Muscle layer of duodenum (tissue), 2 donors: ENCODE data around the gene RPUSD4.

Source experiments
- H3K27ac ChIP-seq: one replicate; pipeline ENCODE4 v1.7.0; 2013; ENCODE audit warnings: mild to moderate bottlenecking, low read length
- H3K27me3 ChIP-seq: one replicate; pipeline ENCODE4 v1.7.0; 2013; ENCODE audit warnings: low read depth, mild to moderate bottlenecking, control low read depth, low read length
- H3K36me3 ChIP-seq, 2 donors: one replicate each; pipeline ENCODE4 v1.7.0; 2013; ENCODE audit warnings: low read length in 2 of 2, control low read depth in 1 of 2, mild to moderate bottlenecking in 1 of 2; ENCODE audit not compliant: insufficient read depth in 2 of 2, control insufficient read depth in 1 of 2
- H3K4me1 ChIP-seq, 2 donors: one replicate each; pipeline ENCODE4 v1.7.0; 2013; ENCODE audit warnings: low read length in 2 of 2, mild to moderate bottlenecking in 2 of 2, control low read depth in 1 of 2, moderate library complexity in 1 of 2; ENCODE audit not compliant: insufficient read depth in 2 of 2, control insufficient read depth in 1 of 2
- H3K4me3 ChIP-seq, 2 donors: one replicate each; pipeline ENCODE4 v1.7.0; 2013; ENCODE audit warnings: low read length in 2 of 2, low read depth in 1 of 2, mild to moderate bottlenecking in 1 of 2
- H3K9me3 ChIP-seq, 2 donors: one replicate each; pipeline ENCODE4 v1.7.0; 2013; ENCODE audit warnings: low read length in 2 of 2, control low read depth in 1 of 2, mild to moderate bottlenecking in 1 of 2; ENCODE audit not compliant: control insufficient read depth in 1 of 2
- donor health status: healthy.

The RPUSD4 gene

GRCh38 chr11:126175393-126175792, 36.1 kb downstream of the RPUSD4 start:
- H3K36me3 ChIP-seq = no peaks in the 10 kb centered on the region
- no peak overlapping the region for H3K4me3 ChIP-seq
- no peak overlapping the region for H3K27ac ChIP-seq
- no peaks in the 10 kb centered on the region for H3K27me3 ChIP-seq
- H3K4me1 ChIP-seq = no peaks in the 10 kb centered on the region
- H3K9me3 ChIP-seq = no peaks in the 10 kb centered on the region

DNA sequence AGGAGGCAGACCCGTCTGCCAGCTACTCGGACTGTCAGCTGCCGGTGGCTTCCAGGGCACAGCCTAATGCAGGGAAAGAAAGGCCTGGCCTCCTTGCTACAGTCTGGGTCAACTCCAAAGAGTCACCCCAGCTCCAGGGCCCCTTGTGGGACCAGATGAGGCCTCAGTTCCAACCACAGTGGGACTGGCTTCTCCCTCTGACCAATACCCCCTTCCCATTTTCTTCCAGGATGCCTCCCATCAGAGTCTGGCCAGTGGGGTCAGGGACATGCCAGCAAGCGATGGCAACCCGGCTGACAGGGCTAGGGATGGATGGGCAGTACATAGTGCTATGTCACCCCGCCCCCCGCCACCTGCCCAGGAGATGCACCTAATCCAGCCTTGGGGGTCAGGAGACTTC, 36.6 kb downstream of the RPUSD4 start:
- H3K36me3 ChIP-seq = no peaks in the 10 kb centered on the region
- H3K4me1 ChIP-seq = no peaks in the 10 kb centered on the region
- H3K27me3 ChIP-seq = no peaks in the 10 kb centered on the region
- no peaks in the 10 kb centered on the region for H3K9me3 ChIP-seq
- no peak overlapping the region for H3K4me3 ChIP-seq
- H3K27ac ChIP-seq = no peak overlapping the region

DNA sequence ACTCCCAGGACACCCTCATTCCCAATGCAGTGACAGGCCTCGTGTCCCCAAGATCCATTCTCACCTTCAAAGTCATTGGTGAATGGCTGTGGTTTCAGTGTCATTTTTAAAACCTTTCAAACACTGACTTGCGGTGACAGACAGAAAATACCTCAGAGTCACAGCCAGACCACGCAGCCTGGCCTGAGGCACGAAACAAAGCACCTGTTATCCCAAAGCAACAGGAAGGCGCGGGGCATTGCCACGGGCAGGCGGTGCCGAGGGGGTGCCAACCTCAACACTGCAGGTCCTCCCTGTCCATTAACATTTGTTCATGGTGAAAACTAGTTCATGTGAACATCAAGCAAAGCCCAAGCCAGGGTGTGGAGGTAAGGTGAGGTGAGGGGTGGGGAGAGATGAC, 38.2 kb downstream of the RPUSD4 start:
- no peaks in the 10 kb centered on the region for H3K9me3 ChIP-seq
- H3K4me3 ChIP-seq = no peak overlapping the region
- H3K36me3 ChIP-seq = no peaks in the 10 kb centered on the region
- no peaks in the 10 kb centered on the region for H3K27me3 ChIP-seq
- H3K27ac ChIP-seq = no peak overlapping the region
- H3K4me1 ChIP-seq = no peaks in the 10 kb centered on the region

DNA sequence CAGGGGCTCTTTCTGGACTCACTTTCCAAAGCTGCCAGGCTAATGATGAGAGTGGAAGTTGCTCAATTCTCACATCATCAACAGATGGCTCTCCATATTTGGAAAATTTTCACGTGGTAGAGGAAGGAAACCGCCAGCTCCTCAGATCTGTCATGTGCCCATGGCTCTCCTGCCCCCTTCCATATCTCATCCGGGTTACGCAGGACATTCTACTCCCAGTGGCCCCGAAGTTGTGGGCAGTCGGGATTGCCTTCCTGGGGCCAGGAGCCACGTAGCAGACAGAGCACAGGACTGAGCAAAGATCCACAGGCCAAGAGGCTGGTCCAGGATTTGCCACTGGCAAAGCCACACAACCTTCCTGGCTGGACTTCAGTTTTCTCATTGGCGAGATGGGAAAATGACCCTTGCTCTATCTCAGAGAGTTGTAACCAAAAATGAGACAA, 38.8 kb downstream of the RPUSD4 start:
- no peaks in the 10 kb centered on the region for H3K4me1 ChIP-seq
- H3K36me3 ChIP-seq = no peaks in the 10 kb centered on the region
- H3K9me3 ChIP-seq = no peaks in the 10 kb centered on the region
- H3K27me3 ChIP-seq = no peaks in the 10 kb centered on the region
- H3K27ac ChIP-seq = no peak overlapping the region
- H3K4me3 ChIP-seq = no peak overlapping the region

DNA sequence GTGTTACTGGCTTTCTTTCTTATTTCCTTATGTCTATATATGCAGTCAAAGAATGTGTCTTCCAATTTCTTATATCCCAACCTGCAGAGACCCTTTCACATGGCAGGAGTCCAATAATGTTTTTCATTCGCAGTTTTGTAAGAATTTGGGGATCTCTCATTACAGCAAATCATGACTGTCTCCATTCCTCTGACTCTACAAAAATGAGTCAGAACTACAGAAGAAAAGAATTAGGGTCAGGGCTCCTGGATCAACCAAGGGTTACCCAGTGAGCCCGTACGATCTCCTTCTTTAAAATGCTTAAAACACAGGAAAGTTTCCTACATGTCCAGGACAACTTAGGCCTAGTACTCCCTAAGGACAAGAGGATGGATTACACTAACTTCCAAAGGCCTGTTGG, 42.2 kb downstream of the RPUSD4 start:
- no peak overlapping the region for H3K27ac ChIP-seq
- H3K9me3 ChIP-seq = no peaks in the 10 kb centered on the region
- no peaks in the 10 kb centered on the region for H3K36me3 ChIP-seq
- peaks cover 0 to 11% of the 10 kb centered on the region in 2 donors for H3K4me1 ChIP-seq
- no peak overlapping the region for H3K4me3 ChIP-seq
- no peaks in the 10 kb centered on the region for H3K27me3 ChIP-seq

- no peak overlapping the region for H3K4me3 ChIP-seq
- H3K36me3 ChIP-seq = no peaks in the 10 kb centered on the region
- H3K27ac ChIP-seq = no peak overlapping the region
- peaks cover 0 to 21% of the 10 kb centered on the region in 2 donors for H3K4me1 ChIP-seq
- H3K9me3 ChIP-seq = no peaks in the 10 kb centered on the region
- no peaks in the 10 kb centered on the region for H3K27me3 ChIP-seq
Observed at GRCh38 chr11:126167488-126167887, 44.0 kb downstream of the RPUSD4 start.

DNA sequence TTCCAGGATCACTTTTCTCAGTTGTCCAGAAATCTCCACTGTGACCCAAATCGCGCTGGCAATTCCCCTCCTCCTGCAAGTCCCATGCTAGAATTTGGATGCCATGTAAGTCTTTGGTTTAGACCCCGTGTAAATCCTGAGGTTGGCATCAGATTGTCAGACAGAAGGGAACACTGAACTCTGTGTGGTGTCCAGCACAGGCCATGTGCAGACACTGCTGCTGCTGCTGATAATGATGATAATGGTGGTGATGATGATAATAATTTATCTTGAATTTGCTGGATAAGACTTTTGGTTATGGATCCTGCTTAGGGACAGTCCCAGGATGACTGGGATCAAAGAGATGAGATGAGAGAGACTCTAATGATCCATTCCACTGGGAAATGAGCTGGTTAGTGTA, 45.0 kb downstream of the RPUSD4 start:
- Histone ChIP-seq H3K9me3 (no peaks in the 10 kb centered on the region), H3K4me3 (no peak overlapping the region), H3K27ac (no peak overlapping the region), H3K4me1 (peaks cover 0 to 24% of the 10 kb centered on the region in 2 donors), H3K27me3 (no peaks in the 10 kb centered on the region), H3K36me3 (no peaks in the 10 kb centered on the region)

- Histone ChIP-seq H3K4me1 (peaks cover 0 to 24% of the 10 kb centered on the region in 2 donors), H3K27ac (no peak overlapping the region)
Observed at GRCh38 chr11:126165757-126166156, 45.7 kb downstream of the RPUSD4 start.

DNA sequence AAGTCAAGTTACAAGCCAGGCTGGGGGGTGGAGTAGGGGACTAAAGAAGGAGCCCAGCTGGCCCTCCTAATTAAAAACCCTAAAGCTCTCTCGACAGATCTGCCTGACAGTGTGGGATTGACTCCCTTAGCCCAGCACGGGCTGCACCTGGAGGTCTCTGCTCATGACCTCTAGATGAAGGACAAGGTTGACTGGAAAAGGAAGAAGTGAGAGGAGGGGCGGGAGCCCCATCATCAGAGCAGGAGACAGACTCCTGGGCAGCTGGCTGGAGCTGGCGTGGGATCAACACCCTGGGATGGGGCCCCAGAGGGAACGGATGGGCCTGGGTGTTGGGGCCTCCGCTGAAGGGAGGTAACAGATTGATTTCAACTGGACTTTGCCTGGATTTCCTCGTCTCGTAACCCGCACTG, 46.1 kb downstream of the RPUSD4 start:
- no peak overlapping the region for H3K27ac ChIP-seq
- H3K36me3 ChIP-seq = no peaks in the 10 kb centered on the region
- no peak overlapping the region for H3K4me3 ChIP-seq
- no peaks in the 10 kb centered on the region for H3K9me3 ChIP-seq
- no peaks in the 10 kb centered on the region for H3K27me3 ChIP-seq
- H3K4me1 ChIP-seq = peaks cover 0 to 24% of the 10 kb centered on the region in 2 donors

More at GRCh38 chr11:126165757-126166156, 45.7 kb downstream of the RPUSD4 start:
- H3K9me3 ChIP-seq = no peaks in the 10 kb centered on the region
- H3K36me3 ChIP-seq = no peaks in the 10 kb centered on the region
- H3K4me3 ChIP-seq = no peak overlapping the region
- H3K27me3 ChIP-seq = no peaks in the 10 kb centered on the region

DNA sequence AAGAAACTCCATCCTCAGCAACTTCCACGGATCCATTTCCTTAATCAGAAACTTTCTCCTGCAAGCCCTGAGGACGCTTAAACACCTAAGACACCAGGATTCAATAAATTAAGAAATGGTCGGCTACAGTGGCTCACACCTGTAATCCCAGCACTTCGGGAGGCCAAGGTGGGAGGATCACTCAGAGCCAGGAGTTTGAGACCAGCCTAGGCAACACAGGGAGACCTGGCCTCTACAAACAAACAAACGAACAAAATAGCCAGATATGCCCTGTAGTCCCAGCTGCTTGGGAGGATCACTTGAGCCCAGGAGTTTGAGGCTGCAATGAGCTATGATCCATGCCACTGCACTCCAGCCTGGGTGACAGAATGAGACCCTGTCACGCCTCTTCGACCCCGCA, 46.7 kb downstream of the RPUSD4 start:
- no peak overlapping the region for H3K27ac ChIP-seq
- H3K36me3 ChIP-seq = no peaks in the 10 kb centered on the region
- H3K27me3 ChIP-seq = no peaks in the 10 kb centered on the region
- H3K9me3 ChIP-seq = no peaks in the 10 kb centered on the region
- no peak overlapping the region for H3K4me3 ChIP-seq
- H3K4me1 ChIP-seq = peaks cover 0 to 24% of the 10 kb centered on the region in 2 donors

- no peak overlapping the region for H3K27ac ChIP-seq
- peaks cover 0 to 24% of the 10 kb centered on the region in 2 donors for H3K4me1 ChIP-seq
- H3K9me3 ChIP-seq = no peaks in the 10 kb centered on the region
- no peak overlapping the region for H3K4me3 ChIP-seq
- no peaks in the 10 kb centered on the region for H3K27me3 ChIP-seq
- no peaks in the 10 kb centered on the region for H3K36me3 ChIP-seq
Observed at GRCh38 chr11:126163779-126164178, 47.7 kb downstream of the RPUSD4 start.

GRCh38 chr11:126163074-126163700, 48.3 kb downstream of the RPUSD4 start:
- no peak overlapping the region for H3K27ac ChIP-seq
- H3K9me3 ChIP-seq = no peaks in the 10 kb centered on the region
- H3K4me1 ChIP-seq = peaks cover 0 to 24% of the 10 kb centered on the region in 2 donors
- no peak overlapping the region for H3K4me3 ChIP-seq
- no peaks in the 10 kb centered on the region for H3K36me3 ChIP-seq
- H3K27me3 ChIP-seq = no peaks in the 10 kb centered on the region
